DOHH2 (cell line): Measurements from ENCODE around the gene BHLHA15.

ENCODE experiments used
- H3F3A ChIP-seq: fragments of 200-600 bp; sonication (generic), shearing (Covaris generic); 2 replicates; pipeline ENCODE4 v1.6.0; 2016; ENCODE audit warnings: antibody characterized with exemption, mild to moderate bottlenecking; ENCODE audit not compliant: control insufficient read depth, insufficient read depth
- H3K27ac ChIP-seq: fragments of 200-600 bp; sonication (generic); 2 replicates; pipeline ENCODE4 v1.5.1; 2014; ENCODE audit warnings: low read depth, mild to moderate bottlenecking, low read length, moderate library complexity
- H3K27me3 ChIP-seq: fragments of 200-600 bp; sonication (generic); 2 replicates; pipeline ENCODE4 v1.6.1; 2014; ENCODE audit warnings: mild to moderate bottlenecking, low read length, mixed read lengths; ENCODE audit not compliant: control insufficient read depth
- H3K36me3 ChIP-seq: fragments of 200-600 bp; sonication (generic); 2 replicates; pipeline ENCODE4 v1.6.1; 2014; ENCODE audit warnings: mild to moderate bottlenecking, low read length, moderate library complexity, mixed read lengths; ENCODE audit not compliant: control insufficient read depth
- H3K4me1 ChIP-seq: fragments of 200-600 bp; sonication (generic); 2 replicates; pipeline ENCODE4 v1.6.1; 2014; ENCODE audit warnings: mild to moderate bottlenecking, low read length, mixed read lengths; ENCODE audit not compliant: control insufficient read depth
- H3K4me2 ChIP-seq: fragments of 200-600 bp; sonication (generic); 2 replicates; pipeline ENCODE4 v1.6.0; 2014; ENCODE audit warnings: mild to moderate bottlenecking, low read length, moderate library complexity
- H3K4me3 ChIP-seq: fragments of 200-600 bp; sonication (generic); 2 replicates; pipeline ENCODE4 v1.5.1; 2014; ENCODE audit warnings: mild to moderate bottlenecking, low read length, mixed read lengths
- H3K79me2 ChIP-seq: fragments of 200-600 bp; sonication (generic); 2 replicates; pipeline ENCODE4 v1.6.1; 2014; ENCODE audit warnings: mild to moderate bottlenecking, low read length, mixed read lengths; ENCODE audit not compliant: control insufficient read depth
- H3K9me2 ChIP-seq: fragments of 200-600 bp; sonication (generic); replicated peaks from 2 replicates; pipeline ENCODE4 v1.6.1; 2014; ENCODE audit warnings: mild to moderate bottlenecking, low read length, mixed read lengths; ENCODE audit not compliant: control insufficient read depth
- H3K9me3 ChIP-seq: fragments of 200-600 bp; sonication (generic); 2 replicates; pipeline ENCODE4 v1.6.1; 2014; ENCODE audit warnings: antibody characterized with exemption, low read length, mixed read lengths; ENCODE audit not compliant: control insufficient read depth, insufficient read depth
- H4K20me1 ChIP-seq: fragments of 200-600 bp; sonication (generic); 2 replicates; pipeline ENCODE4 v1.6.0; 2014; ENCODE audit warnings: low read depth, mild to moderate bottlenecking, antibody characterized with exemption, low read length, moderate library complexity; ENCODE audit not compliant: control insufficient read depth, insufficient read depth
- CTCF ChIP-seq: fragments of 200-600 bp; sonication (generic); IDR thresholded peaks from one replicate; pipeline ENCODE4 v1.5.1; 2014; ENCODE audit warnings: antibody characterized with exemption, mild to moderate bottlenecking, low read depth, low read length; ENCODE audit not compliant: poor library complexity, severe bottlenecking
- EZH2phosphoT487 ChIP-seq: fragments of 200-600 bp; sonication (generic); IDR thresholded peaks from 2 replicates; pipeline ENCODE4 v1.6.1; 2017; ENCODE audit warnings: borderline replicate concordance, mild to moderate bottlenecking, antibody characterized with exemption, low read length, moderate library complexity, mixed read lengths

Gene BHLHA15

DNA sequence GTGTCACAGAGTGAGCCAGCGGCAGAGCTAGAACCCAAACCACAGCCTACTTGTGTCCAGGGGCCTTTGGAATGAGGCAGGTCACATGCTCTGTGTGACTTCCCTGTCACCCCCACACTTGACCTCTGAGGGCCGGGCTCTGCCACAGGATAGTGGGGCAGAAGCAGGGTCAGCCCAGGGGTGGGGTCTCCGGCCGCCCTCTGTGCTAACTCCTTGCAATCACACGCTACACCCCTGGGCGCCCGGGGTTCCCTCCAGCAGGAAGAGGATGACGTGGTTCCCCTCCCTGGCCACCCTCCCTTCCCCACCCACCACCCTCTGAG, 21.0 kb downstream of the BHLHA15 start:
- H3K79me2 ChIP-seq = no peaks in the 10 kb centered on the region
- no peak overlapping the region for H3K27ac ChIP-seq
- no peaks in the 10 kb centered on the region for H3K36me3 ChIP-seq
- H4K20me1 ChIP-seq = 0 out of 2 replicates have a peak, but pooled peaks cover 4% of the 10 kb centered on the region
- H3K9me3 ChIP-seq = no peaks in the 10 kb centered on the region
- 0 out of 2 replicates have a peak, but pooled peaks cover 4% of the 10 kb centered on the region for H3F3A ChIP-seq
- no peaks in the 10 kb centered on the region for H3K9me2 ChIP-seq
- no peak overlapping the region for H3K4me3 ChIP-seq
- no peak for TF ChIP-seq CTCF
- no peak for TF ChIP-seq EZH2phosphoT487
- no peaks in the 10 kb centered on the region for H3K4me1 ChIP-seq
- no peaks in the 10 kb centered on the region for H3K27me3 ChIP-seq
- no peak overlapping the region for H3K4me2 ChIP-seq

- Histone ChIP-seq H3K9me2 (no peaks in the 10 kb centered on the region), H3K36me3 (no peaks in the 10 kb centered on the region), H3K4me1 (no peaks in the 10 kb centered on the region), H3K27ac (no peak overlapping the region), H3K79me2 (no peaks in the 10 kb centered on the region), H3F3A (0 out of 2 replicates have a peak, but pooled peaks cover 4% of the 10 kb centered on the region), H4K20me1 (0 out of 2 replicates have a peak, but pooled peaks cover 4% of the 10 kb centered on the region), H3K27me3 (no peaks in the 10 kb centered on the region), H3K4me3 (no peak overlapping the region), H3K4me2 (no peak overlapping the region), H3K9me3 (no peaks in the 10 kb centered on the region)
- TF ChIP-seq EZH2phosphoT487 = no peak
- TF ChIP-seq CTCF = no peak
These were observed 21.6 kb downstream of the BHLHA15 start for GRCh38 chr7:98232799-98233198.

DNA sequence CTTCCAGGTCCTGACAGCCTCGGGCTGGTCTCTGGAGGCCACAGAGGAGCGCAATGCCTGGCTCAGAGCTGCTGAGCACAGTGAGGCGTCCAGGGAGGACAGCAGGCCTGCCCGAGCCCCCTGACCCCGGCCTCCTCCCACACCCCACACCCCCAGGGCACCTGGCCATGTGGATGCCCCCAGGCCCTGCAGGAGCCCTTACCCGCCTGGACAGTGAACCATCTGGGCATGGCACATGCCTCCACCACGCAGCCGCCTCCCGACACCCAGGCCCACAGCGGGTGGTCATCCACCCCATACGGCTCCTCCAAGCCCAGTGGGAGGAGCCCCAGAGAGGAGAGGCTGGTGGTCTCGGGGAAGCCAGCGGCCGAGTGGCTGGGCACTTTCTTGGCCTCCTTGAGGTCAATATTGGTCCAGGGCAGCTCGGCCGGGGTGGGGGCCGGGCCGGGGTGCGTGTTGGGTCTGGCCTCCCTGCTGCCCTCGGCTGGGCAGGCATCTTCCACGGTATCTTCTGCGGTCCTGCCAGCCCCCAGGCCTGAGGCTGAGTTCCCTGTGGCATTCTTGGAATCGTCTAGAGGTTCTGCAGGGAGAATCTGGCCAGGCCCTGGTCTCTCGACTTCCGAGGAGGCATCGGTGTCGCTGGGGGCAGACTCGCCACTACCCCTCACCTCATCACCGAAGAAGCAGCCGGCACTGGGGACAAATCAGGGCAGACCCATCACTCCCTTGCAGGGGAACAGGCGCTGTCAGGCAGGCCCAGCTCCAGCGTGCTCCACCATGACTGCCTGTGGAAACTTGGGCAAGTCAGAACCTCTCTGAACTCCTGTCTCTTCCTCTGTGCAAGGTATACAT, 22.2 kb downstream of the BHLHA15 start:
- no peaks in the 10 kb centered on the region for H3K9me3 ChIP-seq
- TF ChIP-seq EZH2phosphoT487 (no peak), CTCF (no peak)
- no peak overlapping the region for H3K27ac ChIP-seq
- H3K4me3 ChIP-seq = no peak overlapping the region
- no peaks in the 10 kb centered on the region for H3K36me3 ChIP-seq
- no peak overlapping the region for H3K4me2 ChIP-seq
- H3K79me2 ChIP-seq = no peaks in the 10 kb centered on the region
- no peaks in the 10 kb centered on the region for H3K4me1 ChIP-seq
- H3F3A ChIP-seq = 0 out of 2 replicates have a peak, but pooled peaks cover 4% of the 10 kb centered on the region
- H4K20me1 ChIP-seq = peaks cover 8% of the 10 kb centered on the region; the same call in 1 of the 2 replicates
- no peaks in the 10 kb centered on the region for H3K27me3 ChIP-seq
- H3K9me2 ChIP-seq = no peaks in the 10 kb centered on the region
